ENCODE data around the gene IL17RB.
A peak's percentile ranks its signal among the peaks of the same experiment; 100 is the strongest.

Gene IL17RB

GRCh38 chr3:53890726-53891475 lies 44.5 kb downstream of the IL17RB start:
- no peaks in the 10 kb centered on the region for H3K4me1 ChIP-seq
- peak; percentile 9 for DNase-seq
- H3K9me3 ChIP-seq, result no peaks in the 10 kb centered on the region
- no peaks in the 10 kb centered on the region for H3K27me3 ChIP-seq
- no peak for TF ChIP-seq CTCF (IDR thresholded peaks at IDR 0.05; ENCODE audit: low read depth, low read length)
- peaks cover 3% of the 10 kb centered on the region; the same call in 1 of the 2 replicates for H3K36me3 ChIP-seq
- peak overlapping the region; percentile 76 for H3K4me3 ChIP-seq (ENCODE audit: low read depth, low read length)

- H3K36me3 ChIP-seq, result peaks cover 3% of the 10 kb centered on the region; the same call in 1 of the 2 replicates
- no peaks in the 10 kb centered on the region for H3K9me3 ChIP-seq
- DNase-seq, result peak; percentile 93
- no peaks in the 10 kb centered on the region for H3K4me1 ChIP-seq
- no peaks in the 10 kb centered on the region for H3K27me3 ChIP-seq
- H3K4me3 ChIP-seq (ENCODE audit: low read depth, low read length), result peak within 1 kb of the TSS; percentile 76
- no peak for TF ChIP-seq CTCF (IDR thresholded peaks at IDR 0.05; ENCODE audit: low read depth, low read length)
These were observed 45.3 kb downstream of the IL17RB start, which contains the start of gene SELENOK for GRCh38 chr3:53891497-53892285. Gene SELENOK, minus strand, starts transcription at chr3:53891859.

- H3K4me3 ChIP-seq (ENCODE audit: low read depth, low read length), result peak overlapping the region; percentile 55
- H3K36me3 ChIP-seq, result peaks cover 3% of the 10 kb centered on the region; the same call in 1 of the 2 replicates
- TF ChIP-seq CTCF (IDR thresholded peaks at IDR 0.05; ENCODE audit: low read depth, low read length), result no peak
- H3K4me1 ChIP-seq, result no peaks in the 10 kb centered on the region
- no peaks in the 10 kb centered on the region for H3K27me3 ChIP-seq
- DNase-seq, result no peak
- H3K9me3 ChIP-seq, result no peaks in the 10 kb centered on the region
These were observed 45.9 kb downstream of the IL17RB start for GRCh38 chr3:53892286-53892637.

GRCh38 chr3:53899750-53900149 lies 53.4 kb downstream of the IL17RB start:
- no peak for TF ChIP-seq CTCF (IDR thresholded peaks at IDR 0.05; ENCODE audit: low read depth, low read length)
- DNase-seq, result no peak
- H3K4me3 ChIP-seq (ENCODE audit: low read depth, low read length), result no peak overlapping the region
- no peaks in the 10 kb centered on the region for H3K9me3 ChIP-seq
- H3K4me1 ChIP-seq, result no peaks in the 10 kb centered on the region
- H3K27me3 ChIP-seq, result peaks cover 3% of the 10 kb centered on the region; the same call in 1 of the 2 replicates
- no peaks in the 10 kb centered on the region for H3K36me3 ChIP-seq

GRCh38 chr3:53900666-53901331 lies 54.4 kb downstream of the IL17RB start:
- Histone ChIP-seq H3K27me3 (peaks cover 3% of the 10 kb centered on the region; the same call in 1 of the 2 replicates), H3K4me1 (no peaks in the 10 kb centered on the region), H3K36me3 (no peaks in the 10 kb centered on the region), H3K9me3 (no peaks in the 10 kb centered on the region), H3K4me3 (ENCODE audit: low read depth, low read length) (no peak overlapping the region)
- DNase-seq, result no peak
- no peak for TF ChIP-seq CTCF (IDR thresholded peaks at IDR 0.05; ENCODE audit: low read depth, low read length)

Data from BE2C (cell line).